H9 (cell line): ENCODE measurements around the gene SH2D3C. TPM values are rescaled to one million over a fixed set of nuclear protein-coding genes. Genes with fewer than 3 reads are reported as not detected.

Experiments used
- DNase-seq: peaks from one replicate; pipeline ENCODE4 v3.0.0-alpha.2; 2017
- H2AFZ ChIP-seq: one replicate; pipeline ENCODE4 v1.6.1; 2013; ENCODE audit warnings: mild to moderate bottlenecking, low read length, control low read depth, moderate library complexity
- H2AK5ac ChIP-seq: 2 replicates; pipeline ENCODE4 v1.6.1; 2013; ENCODE audit warnings: low read length, control low read depth, mixed read lengths; ENCODE audit not compliant: insufficient read length
- H2BK120ac ChIP-seq: one replicate; pipeline ENCODE4 v1.6.1; 2013; ENCODE audit warnings: low read depth, mild to moderate bottlenecking, low read length, control low read depth, inconsistent platforms; ENCODE audit not compliant: poor library complexity, severe bottlenecking
- H2BK12ac ChIP-seq: 2 replicates; pipeline ENCODE4 v1.6.1; 2013; ENCODE audit warnings: low read length, control low read depth, mixed read lengths, low read depth; ENCODE audit not compliant: insufficient read length
- H2BK15ac ChIP-seq: 2 replicates; pipeline ENCODE4 v1.6.1; 2013; ENCODE audit warnings: low read depth, low read length, control low read depth
- H2BK20ac ChIP-seq: one replicate; pipeline ENCODE4 v1.6.1; 2013; ENCODE audit warnings: low read depth, mild to moderate bottlenecking, low read length, control low read depth, inconsistent platforms; ENCODE audit not compliant: poor library complexity, severe bottlenecking
- H2BK5ac ChIP-seq: 2 replicates; pipeline ENCODE4 v1.6.1; 2013; ENCODE audit warnings: low read length, control low read depth, mixed read lengths; ENCODE audit not compliant: insufficient read length
- H3K14ac ChIP-seq: 2 replicates; pipeline ENCODE4 v1.6.1; 2013; ENCODE audit warnings: low read length, control low read depth; ENCODE audit not compliant: insufficient read depth
- H3K18ac ChIP-seq: 2 replicates; pipeline ENCODE4 v1.6.1; 2013; ENCODE audit warnings: low read depth, mild to moderate bottlenecking, mixed read lengths, low read length, control low read depth; ENCODE audit not compliant: insufficient read length
- H3K23ac ChIP-seq: 2 replicates; pipeline ENCODE4 v1.6.1; 2013; ENCODE audit warnings: low read length, control low read depth, mixed read lengths, low read depth; ENCODE audit not compliant: insufficient read length
- H3K23me2 ChIP-seq: 2 replicates; pipeline ENCODE4 v1.6.1; 2013; ENCODE audit warnings: low read depth, mild to moderate bottlenecking, mixed read lengths, low read length, control low read depth; ENCODE audit not compliant: insufficient read length, poor library complexity, severe bottlenecking
- H3K27ac ChIP-seq: 2 replicates; pipeline ENCODE4 v1.5.1; 2013; ENCODE audit warnings: low read length, control low read depth, mixed read lengths, low read depth; ENCODE audit not compliant: insufficient read length
- H3K27me3 ChIP-seq: 2 replicates; pipeline ENCODE4 v1.6.1; 2013; ENCODE audit warnings: low read length, control low read depth, inconsistent platforms; ENCODE audit not compliant: insufficient read depth
- H3K4ac ChIP-seq: 2 replicates; pipeline ENCODE4 v1.6.1; 2013; ENCODE audit warnings: low read depth, mild to moderate bottlenecking, control low read depth, inconsistent platforms, low read length, moderate library complexity
- H3K4me1 ChIP-seq: 2 replicates; pipeline ENCODE4 v1.6.1; 2013; ENCODE audit warnings: low read length, control low read depth, inconsistent platforms; ENCODE audit not compliant: insufficient read depth
- H3K4me2 ChIP-seq: 2 replicates; pipeline ENCODE4 v1.6.1; 2013; ENCODE audit warnings: low read length, control low read depth, mixed read lengths; ENCODE audit not compliant: insufficient read length, insufficient read depth
- H3K56ac ChIP-seq: 2 replicates; pipeline ENCODE4 v1.6.1; 2013; ENCODE audit warnings: low read depth, mild to moderate bottlenecking, mixed read lengths, low read length, control low read depth; ENCODE audit not compliant: insufficient read length
- H3K79me1 ChIP-seq: 2 replicates; pipeline ENCODE4 v1.6.1; 2013; ENCODE audit warnings: low read depth, mild to moderate bottlenecking, moderate library complexity, low read length, control low read depth, inconsistent platforms; ENCODE audit not compliant: insufficient read depth, poor library complexity, severe bottlenecking
- H3K79me2 ChIP-seq: 2 replicates; pipeline ENCODE4 v1.6.1; 2013; ENCODE audit warnings: low read length, control low read depth, inconsistent platforms; ENCODE audit not compliant: insufficient read depth
- H3K9ac ChIP-seq: 2 replicates; pipeline ENCODE4 v1.6.1; 2013; ENCODE audit warnings: low read length, control low read depth, mixed read lengths; ENCODE audit not compliant: insufficient read length; ENCODE audit errors: extremely low read depth
- H3K9me3 ChIP-seq: one replicate; pipeline ENCODE4 v1.6.1; 2013; ENCODE audit warnings: low read depth, low read length, inconsistent platforms; ENCODE audit not compliant: control insufficient read depth
- H3T11ph ChIP-seq: one replicate; pipeline ENCODE4 v1.6.1; 2013; ENCODE audit warnings: mild to moderate bottlenecking, low read length, control low read depth, inconsistent platforms
- H4K20me1 ChIP-seq: one replicate; pipeline ENCODE4 v1.6.1; 2013; ENCODE audit not compliant: control insufficient read depth, insufficient read length, insufficient read depth
- H4K5ac ChIP-seq: 2 replicates; pipeline ENCODE4 v1.6.1; 2013; ENCODE audit warnings: low read depth, mild to moderate bottlenecking, mixed read lengths, low read length, control low read depth; ENCODE audit not compliant: insufficient read length
- H4K8ac ChIP-seq: replicated peaks from 2 replicates; pipeline ENCODE4 v1.6.1; 2013; ENCODE audit warnings: low read length, control low read depth, mixed read lengths, low read depth; ENCODE audit not compliant: insufficient read length
- H4K91ac ChIP-seq: 2 replicates; pipeline ENCODE4 v1.6.1; 2013; ENCODE audit warnings: low read depth, mild to moderate bottlenecking, moderate library complexity, mixed read lengths, low read length, control low read depth; ENCODE audit not compliant: insufficient read length
- H3K27ac Mint-ChIP-seq, 3 experiments: 2 replicates in 2 of 3; 3 replicates in 1 of 3; pipeline ENCODE4 v1.8.0; 2020 to 2021; ENCODE audit warnings: mixed read lengths in 3 of 3, mild to moderate bottlenecking in 1 of 3, moderate library complexity in 1 of 3
- H3K27me3 Mint-ChIP-seq: 2 replicates; pipeline ENCODE4 v1.8.0; 2021; ENCODE audit warnings: low read depth, mild to moderate bottlenecking, moderate library complexity, mixed read lengths
- H3K36me3 Mint-ChIP-seq, 3 experiments: 2 replicates in 2 of 3; 3 replicates in 1 of 3; pipeline ENCODE4 v1.8.0; 2020 to 2021; ENCODE audit warnings: low read depth in 3 of 3, mixed read lengths in 3 of 3; ENCODE audit not compliant: insufficient read depth in 1 of 3
- H3K4me1 Mint-ChIP-seq, 2 experiments: 2 replicates each; pipeline ENCODE4 v1.8.0; 2020; ENCODE audit warnings: mixed read lengths in 2 of 2
- H3K4me3 Mint-ChIP-seq, 2 experiments: 2 replicates in 1 of 2; 3 replicates in 1 of 2; pipeline ENCODE4 v1.8.0; 2020 to 2021; ENCODE audit warnings: mild to moderate bottlenecking in 2 of 2, mixed read lengths in 2 of 2, moderate library complexity in 1 of 2
- H3K9me3 Mint-ChIP-seq, 2 experiments: 2 replicates in 1 of 2; 3 replicates in 1 of 2; pipeline ENCODE4 v1.8.0; 2020; ENCODE audit warnings: mild to moderate bottlenecking in 2 of 2, mixed read lengths in 2 of 2, moderate library complexity in 1 of 2
- CTCF ChIP-seq: fragments of 200-600 bp; sonication (generic); conservative IDR thresholded peaks from 3 replicates; pipeline ENCODE4 v1.8.0; 2021; ENCODE audit warnings: antibody characterized with exemption, mild to moderate bottlenecking
- WGBS: extraction: QIAGEN DNeasy Blood & Tissue Kit; methylation state at CpG from one replicate; pipeline ENCODE4 v1.1.7; 2013; ENCODE audit warnings: missing lambda C conversion rate, low lambda C conversion rate, mixed read lengths; ENCODE audit not compliant: insufficient read length; ENCODE audit errors: extremely low coverage; 5-methylcytosine and 5-hydroxymethylcytosine counted together
- total RNA-seq: library from RNA; stranded (reverse); gene quantifications from 2 replicates; pipeline ENCODE4 v1.2.1, GENCODE V29; 2021

SH2D3C gene
- total RNA-seq, 1 experiment from 2014 or later: 1.7 TPM

- Mint-ChIP-seq H3K36me3 (no peaks in the 10 kb centered on the region), H3K4me1 (peaks cover 40 to 51% of the 10 kb centered on the region in 2 experiments), H3K27me3 (peaks cover 7% of the 10 kb centered on the region), H3K27ac (no peak overlapping the region), H3K9me3 (no peaks in the 10 kb centered on the region; a peak in 1 of 5 replicates), H3K4me3 (no peak overlapping the region)
- Histone ChIP-seq H3K27ac (no peak overlapping the region), H3K9me3 (no peaks in the 10 kb centered on the region), H3K14ac (no peak overlapping the region), H3K4me2 (no peak overlapping the region), H2AFZ (no peak overlapping the region), H2AK5ac (no peak overlapping the region), H3K23me2 (peaks cover 6% of the 10 kb centered on the region), H3K18ac (no peak overlapping the region), H3K23ac (no peak overlapping the region), H4K5ac (no peak overlapping the region), H3K79me2 (no peaks in the 10 kb centered on the region), H4K91ac (no peak overlapping the region), H4K8ac (no peak overlapping the region), H3K79me1 (no peaks in the 10 kb centered on the region), H3K27me3 (no peaks in the 10 kb centered on the region), H3K56ac (no peak overlapping the region), H3T11ph (no peak overlapping the region), H4K20me1 (no peaks in the 10 kb centered on the region), H2BK15ac (no peak overlapping the region), H2BK120ac (no peak overlapping the region), H3K4me1 (peaks cover 8% of the 10 kb centered on the region), H2BK5ac (no peak overlapping the region), H2BK20ac (no peak overlapping the region), H2BK12ac (no peak overlapping the region), H3K9ac (no peak overlapping the region), H3K4ac (no peak overlapping the region)
- no peak for DNase-seq
- no CpG with 5 or more reads among the region's 13 CpGs for WGBS
- no peak for TF ChIP-seq CTCF
Measured at GRCh38 chr9:127767909-127768331, 10.5 kb downstream of the SH2D3C start.
